Measurements from ENCODE around the gene ASPRV1.
A peak's percentile ranks its signal among the peaks of the same experiment; 100 is the strongest.

ASPRV1 gene

GRCh38 chr2:69936906-69937305 is 24.5 kb downstream of the ASPRV1 start:
- no peak overlapping the region for H3K4me3 ChIP-seq (ENCODE audit: low read depth, low read length)
- TF ChIP-seq, protein P1, sequence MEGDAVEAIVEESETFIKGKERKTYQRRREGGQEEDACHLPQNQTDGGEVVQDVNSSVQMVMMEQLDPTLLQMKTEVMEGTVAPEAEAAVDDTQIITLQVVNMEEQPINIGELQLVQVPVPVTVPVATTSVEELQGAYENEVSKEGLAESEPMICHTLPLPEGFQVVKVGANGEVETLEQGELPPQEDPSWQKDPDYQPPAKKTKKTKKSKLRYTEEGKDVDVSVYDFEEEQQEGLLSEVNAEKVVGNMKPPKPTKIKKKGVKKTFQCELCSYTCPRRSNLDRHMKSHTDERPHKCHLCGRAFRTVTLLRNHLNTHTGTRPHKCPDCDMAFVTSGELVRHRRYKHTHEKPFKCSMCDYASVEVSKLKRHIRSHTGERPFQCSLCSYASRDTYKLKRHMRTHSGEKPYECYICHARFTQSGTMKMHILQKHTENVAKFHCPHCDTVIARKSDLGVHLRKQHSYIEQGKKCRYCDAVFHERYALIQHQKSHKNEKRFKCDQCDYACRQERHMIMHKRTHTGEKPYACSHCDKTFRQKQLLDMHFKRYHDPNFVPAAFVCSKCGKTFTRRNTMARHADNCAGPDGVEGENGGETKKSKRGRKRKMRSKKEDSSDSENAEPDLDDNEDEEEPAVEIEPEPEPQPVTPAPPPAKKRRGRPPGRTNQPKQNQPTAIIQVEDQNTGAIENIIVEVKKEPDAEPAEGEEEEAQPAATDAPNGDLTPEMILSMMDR (IDR thresholded peaks at IDR 0.05; ENCODE audit: insufficient read depth, low read depth, low read length, missing control alignments), result no peak
- DNase-seq (ENCODE audit: low read depth), result no peak

DNA sequence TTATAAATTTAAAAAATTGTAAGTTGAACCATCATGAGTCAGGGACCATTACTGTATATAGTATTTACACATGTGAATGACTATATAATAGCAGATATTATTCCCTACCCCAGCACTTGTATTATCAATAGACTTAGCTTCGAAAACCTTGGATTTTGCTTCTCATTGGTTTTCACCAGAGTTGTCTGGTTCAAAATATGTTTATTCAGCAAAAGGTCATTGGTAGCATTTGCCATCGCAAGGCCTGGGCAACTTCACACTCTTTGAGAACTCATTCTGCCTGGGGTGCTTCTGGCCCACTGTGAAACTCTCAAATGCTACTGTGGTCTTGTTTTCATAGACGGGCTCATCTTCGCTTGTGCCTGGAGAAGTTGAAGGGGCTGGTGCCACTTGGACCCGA is 26.4 kb downstream of the ASPRV1 start:
- no peak for DNase-seq (ENCODE audit: low read depth)
- TF ChIP-seq, protein P1 (IDR thresholded peaks at IDR 0.05; ENCODE audit: insufficient read depth, low read depth, low read length, missing control alignments), result no peak
- H3K4me3 ChIP-seq (ENCODE audit: low read depth, low read length), result no peak overlapping the region

- H3K4me3 ChIP-seq (ENCODE audit: low read depth, low read length), result no peak overlapping the region
- TF ChIP-seq, protein P1 (IDR thresholded peaks at IDR 0.05; ENCODE audit: insufficient read depth, low read depth, low read length, missing control alignments), result no peak
- DNase-seq (ENCODE audit: low read depth), result no peak
These were observed 26.9 kb downstream of the ASPRV1 start for GRCh38 chr2:69934614-69934908.

- peak; percentile 29 for DNase-seq (ENCODE audit: low read depth)
- TF ChIP-seq, protein P1 (IDR thresholded peaks at IDR 0.05; ENCODE audit: insufficient read depth, low read depth, low read length, missing control alignments), result no peak
- H3K4me3 ChIP-seq (ENCODE audit: low read depth, low read length), result no peak overlapping the region
These were observed 27.4 kb downstream of the ASPRV1 start for GRCh38 chr2:69933839-69934613.

GRCh38 chr2:69933254-69933828 is 28.1 kb downstream of the ASPRV1 start:
- DNase-seq (ENCODE audit: low read depth), result no peak
- TF ChIP-seq, protein P1 (IDR thresholded peaks at IDR 0.05; ENCODE audit: insufficient read depth, low read depth, low read length, missing control alignments), result no peak
- H3K4me3 ChIP-seq (ENCODE audit: low read depth, low read length), result no peak overlapping the region

DNA sequence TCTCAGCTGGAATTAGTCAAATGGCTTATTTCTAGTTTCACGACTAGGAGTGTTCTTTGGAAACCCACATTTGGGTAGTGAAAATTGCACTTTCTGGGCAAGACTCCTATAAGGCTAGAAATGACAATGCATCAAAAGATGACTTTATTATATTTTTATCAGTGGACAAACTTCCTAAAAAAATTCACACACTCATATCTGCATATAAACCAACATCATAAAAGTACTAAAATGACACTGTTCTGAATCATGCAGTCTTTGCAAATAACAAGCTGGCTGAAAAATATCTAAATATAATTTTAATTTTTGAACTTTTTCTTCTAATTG is 28.9 kb downstream of the ASPRV1 start:
- H3K4me3 ChIP-seq (ENCODE audit: low read depth, low read length), result no peak overlapping the region
- TF ChIP-seq, protein P1 (IDR thresholded peaks at IDR 0.05; ENCODE audit: insufficient read depth, low read depth, low read length, missing control alignments), result no peak
- DNase-seq (ENCODE audit: low read depth), result no peak

Data from GM12865 (cell line).